NT2/D1 (cell line): ENCODE data around the gene TMEM14A.

Source experiments
- SUZ12 ChIP-seq: IDR thresholded peaks from 2 replicates; pipeline ENCODE4 v1.6.1; 2011; ENCODE audit not compliant: insufficient read length, insufficient read depth; ENCODE audit errors: extremely low read depth
- YY1 ChIP-seq: IDR thresholded peaks from 2 replicates; pipeline ENCODE4 v1.6.1; 2011; ENCODE audit not compliant: insufficient read length, insufficient read depth

GRCh38 chr6:52621631-52622030 is 49.3 kb upstream of the TMEM14A start:
- no peak for TF ChIP-seq YY1
- TF ChIP-seq SUZ12: no peak
